GM21529 (cell line): Measurements from ENCODE around the gene KLK6.

Source experiments
- ATAC-seq: cut with Tn5 transposase; IDR thresholded peaks from one replicate; pipeline ENCODE4 v1.9.1; 2021; ENCODE audit not compliant: unreplicated experiment

KLK6 gene

GRCh38 chr19:50912727-50913716 is 56.4 kb downstream of the KLK6 start:
- ATAC-seq: no peak

GRCh38 chr19:50912102-50912599 is 57.2 kb downstream of the KLK6 start:
- no peak for ATAC-seq

GRCh38 chr19:50911206-50912101 is 57.9 kb downstream of the KLK6 start, which contains the start of gene KLK4:
KLK4 (minus strand) TSS chr19:50911395; CDS start chr19:50910738, 657 bp downstream.
- no peak for ATAC-seq

GRCh38 chr19:50910722-50911121 is 58.7 kb downstream of the KLK6 start:
- no peak for ATAC-seq

GRCh38 chr19:50909240-50910070 is 59.9 kb downstream of the KLK6 start:
- peak; percentile 62 for ATAC-seq
